Osteoblast (primary cell): Measurements from ENCODE around the gene PGBD5. TPM values are rescaled to one million over a fixed set of nuclear protein-coding genes. Genes with fewer than 3 reads are reported as not detected.

Experiments
- DNase-seq: peaks from one replicate; pipeline ENCODE4 v3.0.0; 2011; ENCODE audit warnings: low spot score, mixed read lengths; ENCODE audit not compliant: insufficient read length; ENCODE audit errors: missing footprints
- H2AFZ ChIP-seq: 2 replicates; pipeline ENCODE4 v1.6.0; 2011; ENCODE audit warnings: mild to moderate bottlenecking, low read length
- H3K27ac ChIP-seq: 2 replicates; pipeline ENCODE4 v1.5.1; 2011; ENCODE audit warnings: mild to moderate bottlenecking, low read depth, low read length, moderate library complexity
- H3K27me3 ChIP-seq: 2 replicates; pipeline ENCODE4 v1.6.0; 2012; ENCODE audit warnings: mild to moderate bottlenecking, control low read depth, inconsistent platforms, low read length, moderate library complexity; ENCODE audit not compliant: insufficient read depth
- H3K36me3 ChIP-seq: 2 replicates; pipeline ENCODE4 v1.5.1; 2011; ENCODE audit warnings: mild to moderate bottlenecking, low read length, control low read depth, moderate library complexity; ENCODE audit not compliant: insufficient read depth
- H3K4me1 ChIP-seq: 2 replicates; pipeline ENCODE4 v1.5.1; 2011; ENCODE audit warnings: mild to moderate bottlenecking, low read length, control low read depth, moderate library complexity; ENCODE audit not compliant: insufficient read depth
- H3K4me2 ChIP-seq: 2 replicates; pipeline ENCODE4 v1.6.0; 2011; ENCODE audit warnings: mild to moderate bottlenecking, low read length; ENCODE audit not compliant: insufficient read depth
- H3K4me3 ChIP-seq: fragments of 200-600 bp; sonication (generic); 3 replicates; pipeline ENCODE4 v1.5.1; 2012; ENCODE audit warnings: mild to moderate bottlenecking, low read length, inconsistent platforms; ENCODE audit not compliant: insufficient read depth
- H3K79me2 ChIP-seq: 2 replicates; pipeline ENCODE4 v1.6.0; 2012; ENCODE audit warnings: mild to moderate bottlenecking, low read length, control low read depth, inconsistent platforms; ENCODE audit not compliant: insufficient read depth
- H3K9me3 ChIP-seq: 2 replicates; pipeline ENCODE4 v1.5.1; 2011; ENCODE audit warnings: low read depth, low read length, control low read depth
- H4K20me1 ChIP-seq: 2 replicates; pipeline ENCODE4 v1.6.0; 2012; ENCODE audit warnings: mild to moderate bottlenecking, low read length, control low read depth; ENCODE audit not compliant: insufficient read depth
- CTCF ChIP-seq: IDR thresholded peaks from 2 replicates; pipeline ENCODE4 v1.5.1; 2011; ENCODE audit warnings: mild to moderate bottlenecking, low read depth, low read length, moderate library complexity; ENCODE audit errors: extremely low read depth
- total RNA-seq: library from RNA; depleted of rRNA; stranded (reverse); fragments of >200 nt; gene quantifications from 2 replicates; pipeline ENCODE4 v1.2.3, GENCODE V29; 2012

Gene PGBD5
- total RNA-seq, 1 donor = under 0.01 TPM

GRCh38 chr1:230330157-230330556 lies 96.0 kb downstream of the PGBD5 start:
- Histone ChIP-seq H3K79me2 (no peaks in the 10 kb centered on the region), H3K4me1 (no peaks in the 10 kb centered on the region), H4K20me1 (no peaks in the 10 kb centered on the region), H3K36me3 (no peaks in the 10 kb centered on the region), H2AFZ (no peak overlapping the region), H3K9me3 (no peaks in the 10 kb centered on the region), H3K4me2 (no peak overlapping the region), H3K4me3 (no peak overlapping the region), H3K27me3 (no peaks in the 10 kb centered on the region), H3K27ac (no peak overlapping the region)
- no peak for DNase-seq
- no peak for TF ChIP-seq CTCF

- DNase-seq = no peak
- no peak overlapping the region for H3K4me3 ChIP-seq
- H3K36me3 ChIP-seq = no peaks in the 10 kb centered on the region
- H3K27ac ChIP-seq = no peak overlapping the region
- H4K20me1 ChIP-seq = no peaks in the 10 kb centered on the region
- H3K9me3 ChIP-seq = no peaks in the 10 kb centered on the region
- H3K79me2 ChIP-seq = no peaks in the 10 kb centered on the region
- H3K4me2 ChIP-seq = no peak overlapping the region
- H3K4me1 ChIP-seq = no peaks in the 10 kb centered on the region
- no peaks in the 10 kb centered on the region for H3K27me3 ChIP-seq
- no peak for TF ChIP-seq CTCF
- no peak overlapping the region for H2AFZ ChIP-seq
Observed at GRCh38 chr1:230328342-230329015, 97.7 kb downstream of the PGBD5 start.

GRCh38 chr1:230327892-230328284 lies 98.2 kb downstream of the PGBD5 start:
- Histone ChIP-seq H3K79me2 (no peaks in the 10 kb centered on the region), H3K4me1 (no peaks in the 10 kb centered on the region), H3K9me3 (no peaks in the 10 kb centered on the region), H2AFZ (no peak overlapping the region), H4K20me1 (no peaks in the 10 kb centered on the region), H3K27me3 (no peaks in the 10 kb centered on the region), H3K4me3 (no peak overlapping the region), H3K36me3 (no peaks in the 10 kb centered on the region), H3K4me2 (no peak overlapping the region), H3K27ac (no peak overlapping the region)
- no peak for DNase-seq
- no peak for TF ChIP-seq CTCF

GRCh38 chr1:230326971-230327891 lies 98.9 kb downstream of the PGBD5 start:
- no peak for TF ChIP-seq CTCF
- H3K36me3 ChIP-seq = no peaks in the 10 kb centered on the region
- H3K27me3 ChIP-seq = no peaks in the 10 kb centered on the region
- no peaks in the 10 kb centered on the region for H4K20me1 ChIP-seq
- no peak overlapping the region for H3K27ac ChIP-seq
- H2AFZ ChIP-seq = no peak overlapping the region
- H3K4me3 ChIP-seq = no peak overlapping the region
- H3K9me3 ChIP-seq = no peaks in the 10 kb centered on the region
- H3K4me1 ChIP-seq = no peaks in the 10 kb centered on the region
- H3K79me2 ChIP-seq = no peaks in the 10 kb centered on the region
- no peak overlapping the region for H3K4me2 ChIP-seq
- DNase-seq = no peak
